H1 (cell line): ENCODE measurements around the gene PLOD1. TPM values are rescaled to one million over a fixed set of nuclear protein-coding genes. Genes with fewer than 3 reads are reported as not detected.
A peak's percentile ranks its signal among the peaks of the same experiment; 100 is the strongest.

Source experiments
- CTCF ChIA-PET: fragments of 300-600 bp; sonication (Branson Sonifier 250); formaldehyde crosslinking; loops from one replicate; lab custom pipeline; 2021; ENCODE audit not compliant: partially characterized antibody; lab: Charles Lee
- POLR2A ChIA-PET: fragments of 300-600 bp; sonication (Branson Sonifier 250); formaldehyde crosslinking; loops from one replicate; lab custom pipeline; 2021; ENCODE audit warnings: inconsistent platforms; ENCODE audit not compliant: partially characterized antibody; lab: Charles Lee
- DNase-seq, 2 experiments: peaks; one replicate each; pipeline versions ENCODE4 v3.0.0 to v3.0.0-alpha.2; 2010 to 2022; ENCODE audit warnings: low spot score in 2 of 2, low read depth in 1 of 2, mixed read lengths in 1 of 2
- FAIRE-seq: peaks from 2 replicates; lab custom pipeline; 2011; peaks lifted over from hg19 to GRCh38; lab: Jason Lieb, UNC
- H2AFZ ChIP-seq: 2 replicates; pipeline ENCODE4 v1.8.1; 2012; ENCODE audit warnings: low read length, inconsistent platforms
- H2AK5ac ChIP-seq: 2 replicates; pipeline ENCODE4 v1.6.1; 2013; ENCODE audit warnings: low read depth, low read length
- H2BK120ac ChIP-seq: replicated peaks from 2 replicates; pipeline ENCODE3; 2013; ENCODE audit warnings: low read depth, low read length, inconsistent platforms
- H2BK12ac ChIP-seq: 2 replicates; pipeline ENCODE4 v1.6.1; 2013; ENCODE audit warnings: low read depth, low read length
- H2BK15ac ChIP-seq: 2 replicates; pipeline ENCODE4 v1.6.1; 2013; ENCODE audit warnings: low read length
- H2BK20ac ChIP-seq: 2 replicates; pipeline ENCODE4 v1.6.1; 2013; ENCODE audit warnings: low read length
- H2BK5ac ChIP-seq: 2 replicates; pipeline ENCODE4 v1.6.1; 2013; ENCODE audit warnings: low read depth, low read length
- H3K14ac ChIP-seq: 2 replicates; pipeline ENCODE4 v1.6.1; 2013; ENCODE audit warnings: inconsistent platforms; ENCODE audit not compliant: insufficient read length
- H3K18ac ChIP-seq: 2 replicates; pipeline ENCODE4 v1.6.1; 2013; ENCODE audit warnings: low read length; ENCODE audit errors: extremely low read depth
- H3K23ac ChIP-seq: 2 replicates; pipeline ENCODE4 v1.6.1; 2013; ENCODE audit warnings: inconsistent platforms; ENCODE audit not compliant: insufficient read length
- H3K23me2 ChIP-seq: 2 replicates; pipeline ENCODE4 v1.6.1; 2013; ENCODE audit warnings: low read depth, low read length
- H3K27ac ChIP-seq: 2 replicates; pipeline ENCODE4 v1.6.1; 2011; ENCODE audit warnings: low read depth, low read length, inconsistent platforms
- H3K27me3 ChIP-seq, 4 experiments: replicated peaks in 1 of 4; 1 replicate in 1 of 4; 2 replicates in 3 of 4; pipeline versions ENCODE4 v1.6.1 to v1.8.1; 2011 to 2013; ENCODE audit warnings: low read length in 3 of 4, mild to moderate bottlenecking in 3 of 4, inconsistent platforms in 2 of 4, mixed read lengths in 2 of 4, moderate library complexity in 1 of 4; ENCODE audit not compliant: control insufficient read depth in 3 of 4, insufficient read depth in 3 of 4; ENCODE audit errors: extremely low read depth in 1 of 4
- H3K36me3 ChIP-seq, 4 experiments: 2 replicates each; pipeline versions ENCODE4 v1.6.1 to v1.8.1; 2011 to 2013; ENCODE audit warnings: mild to moderate bottlenecking in 4 of 4, low read length in 3 of 4, moderate library complexity in 2 of 4, control low read depth in 1 of 4, inconsistent platforms in 1 of 4; ENCODE audit not compliant: insufficient read depth in 4 of 4, control insufficient read depth in 2 of 4
- H3K4ac ChIP-seq: replicated peaks from 2 replicates; pipeline ENCODE3; 2013; ENCODE audit warnings: low read length, low read depth, mixed read lengths, inconsistent platforms; ENCODE audit not compliant: insufficient read length
- H3K4me1 ChIP-seq, 4 experiments: replicated peaks in 1 of 4; 1 replicate in 1 of 4; 2 replicates in 3 of 4; pipeline versions ENCODE4 v1.6.1 to v1.8.1; 2011 to 2013; ENCODE audit warnings: low read length in 3 of 4, inconsistent platforms in 2 of 4, mixed read lengths in 1 of 4; ENCODE audit not compliant: insufficient read depth in 4 of 4, control insufficient read depth in 3 of 4
- H3K4me2 ChIP-seq, 2 experiments: 2 replicates each; pipeline versions ENCODE4 v1.6.1 to v1.8.1; 2011 to 2013; ENCODE audit warnings: low read depth in 2 of 2, low read length in 2 of 2, control low read depth in 1 of 2, inconsistent platforms in 1 of 2, mild to moderate bottlenecking in 1 of 2; ENCODE audit not compliant: insufficient read depth in 1 of 2
- H3K4me3 ChIP-seq, 4 experiments: fragments of 200-600, 300-600 bp in 1 of 4; sonication (generic), shearing (Covaris generic), sonication (Bioruptor Twin) in 1 of 4; 2 replicates each; pipeline versions ENCODE4 v1.5.1 to v1.8.1; 2011 to 2016; ENCODE audit warnings: low read length in 4 of 4, low read depth in 3 of 4, control low read depth in 2 of 4, inconsistent platforms in 2 of 4, mild to moderate bottlenecking in 2 of 4, mixed read lengths in 1 of 4, moderate library complexity in 1 of 4; ENCODE audit not compliant: insufficient read depth in 2 of 4; ENCODE audit errors: extremely low read depth in 1 of 4
- H3K56ac ChIP-seq: replicated peaks from 2 replicates; pipeline ENCODE3; 2013; ENCODE audit warnings: low read depth, mild to moderate bottlenecking, mixed read lengths, low read length, inconsistent platforms; ENCODE audit not compliant: insufficient read length
- H3K79me1 ChIP-seq: 2 replicates; pipeline ENCODE4 v1.6.1; 2013; ENCODE audit warnings: low read depth, low read length, control low read depth
- H3K79me2 ChIP-seq, 2 experiments: 2 replicates each; pipeline versions ENCODE4 v1.6.1 to v1.8.1; 2012 to 2013; ENCODE audit warnings: low read length in 2 of 2, mild to moderate bottlenecking in 2 of 2, inconsistent platforms in 1 of 2; ENCODE audit not compliant: insufficient read depth in 2 of 2, control insufficient read depth in 1 of 2
- H3K9ac ChIP-seq, 4 experiments: replicated peaks in 1 of 4; 1 replicate in 1 of 4; 2 replicates in 3 of 4; pipeline versions ENCODE4 v1.6.1 to v1.8.1; 2011 to 2013; ENCODE audit warnings: low read depth in 3 of 4, low read length in 3 of 4, control low read depth in 2 of 4, mild to moderate bottlenecking in 2 of 4, moderate library complexity in 2 of 4, inconsistent platforms in 1 of 4; ENCODE audit errors: extremely low read depth in 1 of 4
- H3K9me3 ChIP-seq, 2 experiments: 2 replicates each; pipeline versions ENCODE4 v1.6.1 to v1.8.1; 2012 to 2013; ENCODE audit warnings: mild to moderate bottlenecking in 2 of 2, moderate library complexity in 2 of 2, control low read depth in 1 of 2, inconsistent platforms in 1 of 2, low read depth in 1 of 2, low read length in 1 of 2, mixed read lengths in 1 of 2; ENCODE audit not compliant: insufficient read depth in 2 of 2
- H4K20me1 ChIP-seq, 2 experiments: replicated peaks in 1 of 2; 2 replicates each; pipeline versions ENCODE3 to v1.8.1; 2011 to 2013; ENCODE audit warnings: inconsistent platforms in 2 of 2, low read length in 2 of 2, mild to moderate bottlenecking in 1 of 2; ENCODE audit not compliant: insufficient read depth in 2 of 2, control insufficient read depth in 1 of 2
- H4K5ac ChIP-seq: 2 replicates; pipeline ENCODE4 v1.6.1; 2013; ENCODE audit warnings: low read length, low read depth, mixed read lengths, inconsistent platforms; ENCODE audit not compliant: insufficient read length
- H4K8ac ChIP-seq: 2 replicates; pipeline ENCODE4 v1.8.0; 2013; ENCODE audit warnings: mild to moderate bottlenecking, moderate library complexity, low read length, inconsistent platforms; ENCODE audit not compliant: insufficient read depth; ENCODE audit errors: extremely low read depth
- H4K91ac ChIP-seq: replicated peaks from 2 replicates; pipeline ENCODE3; 2013; ENCODE audit warnings: low read length, mixed read lengths, inconsistent platforms; ENCODE audit not compliant: insufficient read length
- BCL11A ChIP-seq, 2 experiments: IDR thresholded peaks; one replicate each; pipeline ENCODE4 v1.6.1; 2011; ENCODE audit warnings: low read depth in 2 of 2, low read length in 2 of 2, mild to moderate bottlenecking in 2 of 2
- CREB1 ChIP-seq: IDR thresholded peaks from 2 replicates; pipeline ENCODE4 v1.6.1; 2012; ENCODE audit warnings: inconsistent platforms
- FOSL1 ChIP-seq: IDR thresholded peaks from 2 replicates; pipeline ENCODE4 v1.6.1; 2011; ENCODE audit warnings: mild to moderate bottlenecking, low read depth, low read length, moderate library complexity; ENCODE audit not compliant: insufficient read depth
- GTF2F1 ChIP-seq: IDR thresholded peaks from 2 replicates; pipeline ENCODE4 v1.6.1; 2012; ENCODE audit warnings: low read depth, low read length, improper control_type of control experiment, borderline replicate concordance
- HDAC6 ChIP-seq: IDR thresholded peaks from one replicate; pipeline ENCODE4 v1.7.1; 2012; ENCODE audit warnings: low read depth, mild to moderate bottlenecking, inconsistent platforms, low read length, moderate library complexity
- KDM1A ChIP-seq: fragments of 200-600, 300-600 bp; sonication (generic); IDR thresholded peaks from 2 replicates; pipeline ENCODE4 v1.7.1; 2016; ENCODE audit warnings: mild to moderate bottlenecking, low read length, borderline replicate concordance
- SAP30 ChIP-seq: fragments of 300-600 bp; sonication (generic); IDR thresholded peaks from 2 replicates; pipeline ENCODE4 v1.7.1; 2012; ENCODE audit warnings: low read length, moderate library complexity, mild to moderate bottlenecking, inconsistent platforms; ENCODE audit not compliant: insufficient read depth, insufficient replicate concordance
- SIX5 ChIP-seq: IDR thresholded peaks from 2 replicates; pipeline ENCODE4 v1.6.1; 2011; ENCODE audit warnings: mild to moderate bottlenecking, low read depth, low read length
- SRF ChIP-seq: IDR thresholded peaks from 2 replicates; pipeline ENCODE4 v1.6.1; 2011; ENCODE audit warnings: mild to moderate bottlenecking, low read depth, low read length, moderate library complexity
- SUZ12 ChIP-seq: fragments of 200-600 bp; sonication (generic); IDR thresholded peaks from 2 replicates; pipeline ENCODE4 v1.6.1; 2012; ENCODE audit warnings: mild to moderate bottlenecking, inconsistent platforms, low read length, moderate library complexity, mixed read lengths
- TAF7 ChIP-seq: optimal IDR thresholded peaks from 2 replicates; pipeline ENCODE3; 2011; ENCODE audit warnings: low read depth, mild to moderate bottlenecking, inconsistent platforms, low read length, moderate library complexity, borderline replicate concordance
- WGBS, 2 experiments: shearing (Covaris generic) in 1 of 2; methylation state at CpG; one replicate each; pipeline versions ENCODE4 v1.1.6 to v1.1.7; 2013 to 2015; ENCODE audit warnings: low lambda C conversion rate in 2 of 2, mixed read lengths in 2 of 2, inconsistent platforms in 1 of 2, low coverage in 1 of 2, missing lambda C conversion rate in 1 of 2; ENCODE audit not compliant: insufficient replicate concordance in 2 of 2, insufficient coverage in 1 of 2, insufficient read length in 1 of 2; ENCODE audit errors: extremely low coverage in 1 of 2, missing lambda C conversion rate in 1 of 2; 5-methylcytosine and 5-hydroxymethylcytosine counted together
- polyA plus RNA-seq, 7 experiments: library from polyadenylated mRNA; depleted of rRNA in 3 of 7; stranded (reverse) in 5 of 7; unstranded in 2 of 7; fragments of >200 nt in 5 of 7; fragments of 200-250 nt in 2 of 7; gene quantifications; 1 replicate in 5 of 7; 2 replicates in 1 of 7; 4 replicates in 1 of 7; pipeline versions ENCODE4 v1.2.1 to v1.2.3, GENCODE V29; 2011 to 2013; ENCODE audit warnings: missing spikeins in 2 of 7, mixed read lengths in 2 of 7
- total RNA-seq: library from RNA; stranded (reverse); fragmentation: NEBNext Ultra II Directional; extraction: Animal tissue kit (Norgen Biotek cat#: 25700); gene quantifications from 2 replicates; pipeline ENCODE4 v1.2.1, GENCODE V29; 2021

PLOD1 gene
- total and polyA plus RNA-seq, 2 of the 8 experiments (the other 6 are each of a cell fraction or from before 2014, with no cell fraction given), result 44.9 to 51.8 TPM

- H3K18ac ChIP-seq, result no peak overlapping the region
- H3K23me2 ChIP-seq, result no peaks in the 10 kb centered on the region; the same call in 1 of the 2 replicates
- H3K9ac ChIP-seq, result no peak overlapping the region; a peak in 1 of 7 replicates
- 0 out of 4 replicates have a peak, but pooled peaks cover 0 to under 1% of the 10 kb centered on the region in 2 experiments for H3K9me3 ChIP-seq
- H2BK12ac ChIP-seq, result peak overlapping the region; percentile 53; the same call in 1 of the 2 replicates
- ChIA-PET POLR2A (interaction anchor here (1.2 to 2.8 kb wide), 7 partner anchors 10 to 37 kb away, joined by 3 to 45 read pairs (median 5); partner anchors contain the start of genes KIAA2013, MFN2 and PLOD1), CTCF (interaction anchor here (1.5 kb wide), 1 partner anchor 9 kb away, joined by 5 read pairs; the partner anchor contains the start of gene PLOD1)
- H3K4me1 ChIP-seq, result peaks cover 2 to 16% (median 11%) of the 10 kb centered on the region in 4 experiments
- H3K14ac ChIP-seq, result no peak overlapping the region
- H4K91ac ChIP-seq, result no peak overlapping the region
- no peak overlapping the region for H3K56ac ChIP-seq
- no peak overlapping the region for H3K4me3 ChIP-seq
- no peak overlapping the region for H2AFZ ChIP-seq
- peak overlapping the region; percentile 71; the same call in 1 of the 2 replicates for H2BK5ac ChIP-seq
- no peaks in the 10 kb centered on the region for H4K20me1 ChIP-seq
- H3K27me3 ChIP-seq, result no peaks in the 10 kb centered on the region
- H2AK5ac ChIP-seq, result no peak overlapping the region
- no peak overlapping the region for H4K5ac ChIP-seq
- H3K79me1 ChIP-seq, result no peaks in the 10 kb centered on the region
- 86% methylated on average over 4 of the region's 4 CpGs; no CpG with 5 or more reads in 1 of the 2 experiments for WGBS, 2 experiments
- H4K8ac ChIP-seq, result no peak overlapping the region
- no peak overlapping the region for H2BK15ac ChIP-seq
- no peak for DNase-seq
- TF ChIP-seq TAF7 (no peak), SIX5 (no peak), CREB1 (no peak), BCL11A (IDR thresholded peaks at IDR 0.05; ENCODE audit: low read depth in 2 of 2, low read length in 2 of 2) (no peak), HDAC6 (no peak), SAP30 (no peak), SUZ12 (no peak), FOSL1 (no peak), KDM1A (no peak), GTF2F1 (no peak), SRF (no peak)
- H3K4ac ChIP-seq, result no peak overlapping the region
- H3K23ac ChIP-seq, result no peak overlapping the region
- no peak overlapping the region for H2BK20ac ChIP-seq
- no peak overlapping the region for H3K27ac ChIP-seq
- FAIRE-seq, result no peak
- no peak overlapping the region for H2BK120ac ChIP-seq
- H3K36me3 ChIP-seq, result peaks cover 0 to 1% (median 0%) of the 10 kb centered on the region in 4 experiments; a peak in 1 of 8 replicates
- H3K4me2 ChIP-seq, result no peak overlapping the region
- no peaks in the 10 kb centered on the region; a peak in 1 of 4 replicates for H3K79me2 ChIP-seq
Observed at GRCh38 chr1:11943619-11944018, 9.1 kb downstream of the PLOD1 start.
